Astrocyte (in vitro differentiated cells and primary cell): ENCODE results near the gene PRKAA2.

ENCODE experiments used
- CTCF ChIP-seq: IDR thresholded peaks from 2 replicates; pipeline ENCODE4 v1.5.1; 2011; ENCODE audit warnings: low read depth, mild to moderate bottlenecking, inconsistent platforms, low read length, moderate library complexity; ENCODE audit not compliant: insufficient read depth
- EZH2 ChIP-seq: IDR thresholded peaks from 2 replicates; pipeline ENCODE4 v1.6.1; 2012; ENCODE audit warnings: mild to moderate bottlenecking, low read length, inconsistent platforms; ENCODE audit not compliant: insufficient read depth

- no peak for TF ChIP-seq CTCF
- no peak for TF ChIP-seq EZH2
Measured at GRCh38 chr1:56670350-56670749, 25.2 kb downstream of the PRKAA2 start.
